Measurements from ENCODE around the gene SNU13.
"Not testable (repeated sequence)": the region's sequence is repeated elsewhere in the genome, so short reads cannot be mapped to it uniquely, and the experiment has no call there.

DNA sequence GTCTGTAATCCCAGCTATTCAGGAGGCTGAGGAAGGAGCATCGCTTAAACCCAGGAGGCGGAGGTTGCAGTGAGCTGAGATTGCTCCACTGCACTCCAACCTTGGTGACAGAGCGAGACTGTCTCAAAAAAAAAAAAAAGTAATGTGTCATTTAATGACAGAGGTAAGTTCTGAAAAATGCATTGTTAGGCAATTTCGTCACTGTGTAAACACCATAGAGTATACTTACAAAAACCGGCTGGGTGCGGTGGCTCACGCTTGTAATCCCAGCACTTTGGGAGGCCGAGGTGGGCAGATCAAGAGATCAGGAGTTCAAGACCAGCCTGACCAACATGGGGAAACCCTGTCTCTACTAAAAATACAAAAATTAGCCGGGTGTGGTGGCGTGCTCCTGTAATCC lies 16.6 kb downstream of the SNU13 start:
- TF ChIP-seq, protein P1, sequence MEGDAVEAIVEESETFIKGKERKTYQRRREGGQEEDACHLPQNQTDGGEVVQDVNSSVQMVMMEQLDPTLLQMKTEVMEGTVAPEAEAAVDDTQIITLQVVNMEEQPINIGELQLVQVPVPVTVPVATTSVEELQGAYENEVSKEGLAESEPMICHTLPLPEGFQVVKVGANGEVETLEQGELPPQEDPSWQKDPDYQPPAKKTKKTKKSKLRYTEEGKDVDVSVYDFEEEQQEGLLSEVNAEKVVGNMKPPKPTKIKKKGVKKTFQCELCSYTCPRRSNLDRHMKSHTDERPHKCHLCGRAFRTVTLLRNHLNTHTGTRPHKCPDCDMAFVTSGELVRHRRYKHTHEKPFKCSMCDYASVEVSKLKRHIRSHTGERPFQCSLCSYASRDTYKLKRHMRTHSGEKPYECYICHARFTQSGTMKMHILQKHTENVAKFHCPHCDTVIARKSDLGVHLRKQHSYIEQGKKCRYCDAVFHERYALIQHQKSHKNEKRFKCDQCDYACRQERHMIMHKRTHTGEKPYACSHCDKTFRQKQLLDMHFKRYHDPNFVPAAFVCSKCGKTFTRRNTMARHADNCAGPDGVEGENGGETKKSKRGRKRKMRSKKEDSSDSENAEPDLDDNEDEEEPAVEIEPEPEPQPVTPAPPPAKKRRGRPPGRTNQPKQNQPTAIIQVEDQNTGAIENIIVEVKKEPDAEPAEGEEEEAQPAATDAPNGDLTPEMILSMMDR (IDR thresholded peaks at IDR 0.05) = not testable (repeated sequence)
- TF ChIP-seq POLR2AphosphoS5, EP300, POLR2A (IDR thresholded peaks at IDR 0.05): not testable (repeated sequence)
